GM11168 (cell line): ENCODE data around the gene OGDH.

ENCODE experiments used
- in situ Hi-C: fragments of 300-500 bp; cut with MboI; formaldehyde crosslinking; loops from one replicate; pipeline ENCODE4 v1.12.0; 2022; ENCODE audit warnings: low sequenced_read_pairs; ENCODE audit not compliant: unreplicated experiment

Gene OGDH

GRCh38 chr7:44616545-44616944 lies 10.1 kb downstream of the OGDH start:
- in situ Hi-C loops = no loop called here

- in situ Hi-C loops = no loop called here
These were observed 10.9 kb downstream of the OGDH start for GRCh38 chr7:44617225-44617890.

GRCh38 chr7:44618045-44618444 lies 11.6 kb downstream of the OGDH start:
- in situ Hi-C loops = no loop called here

GRCh38 chr7:44618753-44619152 lies 12.3 kb downstream of the OGDH start:
- in situ Hi-C loops = no loop called here

- in situ Hi-C loops = no loop called here
These were observed 14.8 kb downstream of the OGDH start for GRCh38 chr7:44621034-44621749.

GRCh38 chr7:44621750-44622103 lies 15.3 kb downstream of the OGDH start:
- in situ Hi-C loops = no loop called here

GRCh38 chr7:44622342-44623151 lies 16.1 kb downstream of the OGDH start:
- in situ Hi-C loops = no loop called here

- in situ Hi-C loops = no loop called here
These were observed 17.9 kb downstream of the OGDH start for GRCh38 chr7:44624318-44624717.

GRCh38 chr7:44625526-44626471 lies 19.4 kb downstream of the OGDH start:
- in situ Hi-C loops = no loop called here

- in situ Hi-C loops = no loop called here
These were observed 20.2 kb downstream of the OGDH start for GRCh38 chr7:44626620-44627019.

- in situ Hi-C loops = no loop called here
These were observed 23.5 kb downstream of the OGDH start for GRCh38 chr7:44629829-44630522.

GRCh38 chr7:44630792-44631457 lies 24.5 kb downstream of the OGDH start:
- in situ Hi-C loops = no loop called here

- in situ Hi-C loops = no loop called here
These were observed 25.2 kb downstream of the OGDH start for GRCh38 chr7:44631458-44632115.

GRCh38 chr7:44632196-44632595 lies 25.8 kb downstream of the OGDH start:
- in situ Hi-C loops = no loop called here

GRCh38 chr7:44633254-44634186 lies 27.1 kb downstream of the OGDH start:
- in situ Hi-C loops = no loop called here

GRCh38 chr7:44634187-44634838 lies 27.9 kb downstream of the OGDH start:
- in situ Hi-C loops = no loop called here
